Smooth muscle cell (in vitro differentiated cells): Measurements from ENCODE around the gene ZNF423. TPM values are rescaled to one million over a fixed set of nuclear protein-coding genes. Genes with fewer than 3 reads are reported as not detected.
A peak's percentile ranks its signal among the peaks of the same experiment; 100 is the strongest.

ENCODE experiments used
- DNase-seq: peaks from one replicate; lab custom pipeline; 2025; ENCODE audit not compliant: unreplicated experiment; lab: John Stamatoyannopoulos, UW
- H2AFZ ChIP-seq: fragments of 200-600 bp; sonication (generic); 2 replicates; pipeline ENCODE4 v1.6.0; 2016; ENCODE audit warnings: antibody characterized with exemption, low read depth, mild to moderate bottlenecking
- H3F3A ChIP-seq: fragments of 200-600 bp; sonication (generic); 2 replicates; pipeline ENCODE4 v1.6.0; 2017; ENCODE audit warnings: antibody characterized with exemption, low read depth
- H3K27ac ChIP-seq: fragments of 200-600 bp; sonication (generic); 2 replicates; pipeline ENCODE4 v1.5.1; 2016; ENCODE audit warnings: low read depth, mild to moderate bottlenecking
- H3K27me3 ChIP-seq: fragments of 200-600 bp; sonication (generic); 2 replicates; pipeline ENCODE4 v1.6.1; 2016; ENCODE audit warnings: low read depth, mild to moderate bottlenecking
- H3K36me3 ChIP-seq: fragments of 200-600 bp; sonication (generic); 2 replicates; pipeline ENCODE4 v1.5.1; 2016; ENCODE audit warnings: low read depth
- H3K4me1 ChIP-seq: fragments of 200-600 bp; sonication (generic); 2 replicates; pipeline ENCODE4 v1.5.1; 2016; ENCODE audit warnings: low read depth
- H3K4me2 ChIP-seq: fragments of 200-600 bp; sonication (generic); 2 replicates; pipeline ENCODE4 v1.6.0; 2016; ENCODE audit warnings: mild to moderate bottlenecking
- H3K4me3 ChIP-seq: fragments of 200-600 bp; sonication (generic); 2 replicates; pipeline ENCODE4 v1.5.1; 2016; ENCODE audit warnings: mild to moderate bottlenecking
- H3K79me2 ChIP-seq: fragments of 200-600 bp; sonication (generic); 2 replicates; pipeline ENCODE4 v1.6.0; 2016; ENCODE audit warnings: low read depth, mild to moderate bottlenecking
- H3K9ac ChIP-seq: fragments of 200-600 bp; sonication (generic); 2 replicates; pipeline ENCODE4 v1.6.0; 2016; ENCODE audit warnings: low read depth
- H3K9me3 ChIP-seq: fragments of 200-600 bp; sonication (generic); replicated peaks from 2 replicates; pipeline ENCODE4 v1.5.1; 2016; ENCODE audit warnings: low read depth
- H4K20me1 ChIP-seq: fragments of 200-600 bp; sonication (generic); 2 replicates; pipeline ENCODE4 v1.6.0; 2016; ENCODE audit warnings: low read depth
- CTCF ChIP-seq: fragments of 200-600 bp; sonication (generic); IDR thresholded peaks from 2 replicates; pipeline ENCODE4 v1.5.1; 2017; ENCODE audit warnings: borderline replicate concordance, mild to moderate bottlenecking, antibody characterized with exemption; ENCODE audit not compliant: insufficient read depth, poor library complexity, severe bottlenecking
- WGBS: methylation state at CpG from one replicate; pipeline ENCODE4 v1.1.7; 2016; ENCODE audit warnings: low lambda C conversion rate; 5-methylcytosine and 5-hydroxymethylcytosine counted together
- polyA plus RNA-seq: library from polyadenylated mRNA; unstranded; fragments of >200 nt; fragmentation: Nextera tagmentation; extraction: Ambion mirVana; gene quantifications from 2 replicates; pipeline ENCODE4 v1.2.1, GENCODE V29; 2016
- total RNA-seq: library from RNA; depleted of rRNA; stranded (reverse); fragments of >200 nt; gene quantifications from 2 replicates; pipeline ENCODE4 v1.2.3, GENCODE V29; 2014

The ZNF423 gene
- total and polyA plus RNA-seq, 2 experiments from 2014 or later, result 6.9 to 7.0 TPM

DNA sequence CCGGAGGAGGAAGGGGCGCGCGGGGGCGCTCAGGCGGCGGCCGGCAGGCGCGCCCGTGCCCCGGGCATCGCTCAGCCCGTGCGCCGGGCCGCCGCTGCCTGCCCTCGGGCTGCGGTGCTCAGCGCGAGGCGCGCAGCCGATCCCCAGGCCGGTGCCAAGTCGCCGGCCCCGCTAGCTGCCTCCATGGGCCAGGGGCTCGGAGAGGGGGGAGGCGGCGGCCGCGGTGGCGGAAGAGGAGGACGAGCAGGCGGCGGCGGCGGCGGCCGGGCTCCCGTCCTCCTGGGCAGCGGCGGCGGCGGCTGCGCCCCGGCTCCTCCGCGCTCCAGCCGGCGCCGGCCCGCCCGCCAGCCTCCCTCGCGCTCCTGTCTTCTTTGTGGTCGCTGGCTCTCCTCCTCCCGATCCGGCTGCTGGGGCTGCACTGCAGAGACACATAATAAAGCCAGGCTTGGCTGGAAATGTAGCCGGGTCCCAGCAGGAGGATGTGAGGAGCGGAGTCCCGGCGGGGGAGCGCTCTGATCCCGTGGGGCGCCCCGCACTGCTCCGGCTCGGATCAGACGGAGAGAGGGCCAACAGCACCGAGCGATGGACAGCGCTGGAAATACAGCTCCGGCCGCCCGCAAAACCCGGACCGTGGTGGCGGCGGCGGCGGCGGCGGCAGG is 889 bp upstream of the ZNF423 start:
- Histone ChIP-seq H3F3A (peaks cover 3% of the 10 kb centered on the region), H3K9ac (no peak overlapping the region), H3K9me3 (no peaks in the 10 kb centered on the region), H3K4me1 (peaks cover 25% of the 10 kb centered on the region), H3K36me3 (no peaks in the 10 kb centered on the region), H3K27ac (no peak overlapping the region), H3K79me2 (peaks cover 20% of the 10 kb centered on the region), H3K4me3 (peak overlapping the region; percentile 98), H2AFZ (peak overlapping the region; percentile 79), H3K27me3 (no peaks in the 10 kb centered on the region), H3K4me2 (peak overlapping the region; percentile 96), H4K20me1 (peaks cover 11% of the 10 kb centered on the region)
- TF ChIP-seq CTCF, result peak; percentile 16
- WGBS, result 2% methylated on average over 45 of the region's 86 CpGs
- DNase-seq, result peak; percentile 61

- TF ChIP-seq CTCF, result no peak
- peaks cover 26% of the 10 kb centered on the region for H4K20me1 ChIP-seq
- H3K27me3 ChIP-seq, result no peaks in the 10 kb centered on the region
- peak overlapping the region; percentile 63 for H3K27ac ChIP-seq
- peaks cover 3% of the 10 kb centered on the region for H3F3A ChIP-seq
- peak overlapping the region; percentile 84 for H2AFZ ChIP-seq
- WGBS, result 4% methylated on average over 5 of the region's 75 CpGs
- peak overlapping the region; percentile 54 for H3K9ac ChIP-seq
- no peaks in the 10 kb centered on the region for H3K9me3 ChIP-seq
- H3K79me2 ChIP-seq, result peaks cover 34% of the 10 kb centered on the region
- DNase-seq, result peak; percentile 50
- H3K36me3 ChIP-seq, result no peaks in the 10 kb centered on the region
- peaks cover 38% of the 10 kb centered on the region for H3K4me1 ChIP-seq
- peak overlapping the region; percentile 98 for H3K4me3 ChIP-seq
- peak overlapping the region; percentile 96 for H3K4me2 ChIP-seq
Measured at GRCh38 chr16:49855280-49855821, 561 bp downstream of the ZNF423 start.

DNA sequence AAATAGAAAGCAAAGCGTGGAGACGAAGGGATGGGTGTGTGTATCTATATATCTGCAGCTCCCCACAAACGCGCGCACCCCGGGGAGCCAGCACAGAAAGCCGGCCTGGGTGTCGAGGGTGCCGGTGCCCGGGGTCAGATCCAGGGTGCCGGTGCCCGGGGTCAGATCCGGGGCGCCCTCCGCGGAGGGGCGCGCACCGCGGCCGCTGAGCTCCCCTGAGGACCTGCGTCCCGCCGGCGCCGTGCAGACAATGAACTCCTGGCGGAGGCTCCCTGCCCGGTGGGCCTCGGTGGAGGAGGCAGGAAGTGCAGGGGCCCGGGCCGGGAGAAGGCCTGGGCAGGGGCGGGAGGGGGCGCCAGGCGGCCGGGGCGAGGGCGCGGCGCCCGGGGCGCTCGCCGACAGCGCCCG is 1.1 kb downstream of the ZNF423 start:
- Histone ChIP-seq H4K20me1 (peaks cover 31% of the 10 kb centered on the region), H3K4me2 (peak overlapping the region; percentile 96), H3K9me3 (no peaks in the 10 kb centered on the region), H3K79me2 (peaks cover 40% of the 10 kb centered on the region), H3K4me1 (peaks cover 40% of the 10 kb centered on the region), H3K27me3 (no peaks in the 10 kb centered on the region), H2AFZ (peak overlapping the region; percentile 48), H3K4me3 (peak overlapping the region; percentile 98), H3K9ac (no peak overlapping the region), H3K36me3 (no peaks in the 10 kb centered on the region), H3K27ac (no peak overlapping the region), H3F3A (peaks cover 3% of the 10 kb centered on the region)
- no peak for TF ChIP-seq CTCF
- DNase-seq, result no peak
- whole genome bisulfite sequencing, result 3% methylated on average over 24 of the region's 45 CpGs
